ENCODE data around the gene MYOC. TPM values are rescaled to one million over a fixed set of nuclear protein-coding genes. Genes with fewer than 3 reads are reported as not detected.

MYOC gene
- total RNA-seq, 1 donor from 2014 or later = not detected

DNA sequence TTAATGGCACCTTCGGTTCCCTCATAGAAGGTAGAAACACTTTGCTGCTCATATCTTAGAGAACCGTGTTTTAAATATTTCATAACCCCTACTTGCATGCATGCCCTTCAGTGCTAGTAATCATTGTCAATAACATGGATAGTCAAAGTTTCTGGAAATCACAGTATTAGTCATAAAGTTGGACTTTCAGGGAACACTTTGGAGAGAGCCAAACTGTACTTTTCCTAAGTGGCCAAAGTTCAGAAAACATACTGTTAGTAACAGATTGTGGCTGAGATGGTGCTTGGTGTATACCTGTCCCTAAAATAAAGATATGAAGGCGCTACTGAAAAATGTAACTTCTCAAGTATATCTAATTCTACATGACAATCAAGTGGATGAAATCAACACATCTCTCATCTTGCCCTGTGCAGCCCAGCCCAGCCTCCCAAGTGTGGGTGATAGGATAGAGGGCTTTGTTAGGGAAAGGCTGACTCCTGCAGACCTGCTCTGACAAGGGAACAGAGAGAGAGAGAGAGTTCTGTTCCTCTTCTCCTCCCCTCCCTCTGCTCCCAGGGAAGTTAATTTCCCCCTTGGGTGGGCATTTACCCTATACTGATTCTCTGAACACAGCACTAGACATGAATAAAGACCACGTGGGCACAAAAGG, 14.4 kb downstream of the MYOC start:
- TF ChIP-seq, protein P1, sequence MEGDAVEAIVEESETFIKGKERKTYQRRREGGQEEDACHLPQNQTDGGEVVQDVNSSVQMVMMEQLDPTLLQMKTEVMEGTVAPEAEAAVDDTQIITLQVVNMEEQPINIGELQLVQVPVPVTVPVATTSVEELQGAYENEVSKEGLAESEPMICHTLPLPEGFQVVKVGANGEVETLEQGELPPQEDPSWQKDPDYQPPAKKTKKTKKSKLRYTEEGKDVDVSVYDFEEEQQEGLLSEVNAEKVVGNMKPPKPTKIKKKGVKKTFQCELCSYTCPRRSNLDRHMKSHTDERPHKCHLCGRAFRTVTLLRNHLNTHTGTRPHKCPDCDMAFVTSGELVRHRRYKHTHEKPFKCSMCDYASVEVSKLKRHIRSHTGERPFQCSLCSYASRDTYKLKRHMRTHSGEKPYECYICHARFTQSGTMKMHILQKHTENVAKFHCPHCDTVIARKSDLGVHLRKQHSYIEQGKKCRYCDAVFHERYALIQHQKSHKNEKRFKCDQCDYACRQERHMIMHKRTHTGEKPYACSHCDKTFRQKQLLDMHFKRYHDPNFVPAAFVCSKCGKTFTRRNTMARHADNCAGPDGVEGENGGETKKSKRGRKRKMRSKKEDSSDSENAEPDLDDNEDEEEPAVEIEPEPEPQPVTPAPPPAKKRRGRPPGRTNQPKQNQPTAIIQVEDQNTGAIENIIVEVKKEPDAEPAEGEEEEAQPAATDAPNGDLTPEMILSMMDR (conservative IDR thresholded peaks at IDR 0.05) = no peak

DNA sequence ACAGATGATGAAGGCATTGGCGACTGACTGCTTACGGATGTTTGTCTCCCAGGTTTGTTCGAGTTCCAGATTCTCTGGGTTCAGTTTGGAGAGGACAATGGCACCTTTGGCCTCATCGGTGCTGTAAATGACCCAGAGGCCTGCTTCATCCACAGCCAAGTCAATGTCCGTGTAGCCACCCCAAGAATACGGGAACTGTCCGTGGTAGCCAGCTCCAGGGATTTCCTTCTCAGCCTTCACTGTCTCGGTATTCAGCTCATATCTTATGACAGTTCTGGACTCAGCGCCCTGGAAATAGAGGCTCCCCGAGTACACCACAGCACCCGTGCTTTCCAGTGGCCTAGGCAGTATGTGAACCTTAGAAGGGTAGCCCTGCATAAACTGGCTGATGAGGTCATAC, 16.3 kb downstream of the MYOC start:
- no peaks in the 10 kb centered on the region for H3K9me3 Mint-ChIP-seq
- H3K27ac Mint-ChIP-seq = no peak overlapping the region
- H3K4me3 Mint-ChIP-seq = no peak overlapping the region
- TF ChIP-seq, protein P1 (conservative IDR thresholded peaks at IDR 0.05) = no peak
- H3K36me3 Mint-ChIP-seq = no peaks in the 10 kb centered on the region
- peaks cover 7% of the 10 kb centered on the region for H3K27me3 Mint-ChIP-seq
- DNase-seq (ENCODE audit: extremely low spot score, unreplicated experiment) = no peak
- H3K4me1 Mint-ChIP-seq (ENCODE audit: unreplicated experiment) = no peaks in the 10 kb centered on the region

More for the DNA sequence above, 14.4 kb downstream of the MYOC start:
- H3K4me3 Mint-ChIP-seq = no peak overlapping the region
- H3K27ac Mint-ChIP-seq = no peak overlapping the region
- H3K4me1 Mint-ChIP-seq (ENCODE audit: unreplicated experiment) = peaks cover 6% of the 10 kb centered on the region
- no peak for DNase-seq (ENCODE audit: extremely low spot score, unreplicated experiment)
- H3K27me3 Mint-ChIP-seq = peaks cover 5% of the 10 kb centered on the region
- no peaks in the 10 kb centered on the region for H3K9me3 Mint-ChIP-seq
- H3K36me3 Mint-ChIP-seq = no peaks in the 10 kb centered on the region

DNA sequence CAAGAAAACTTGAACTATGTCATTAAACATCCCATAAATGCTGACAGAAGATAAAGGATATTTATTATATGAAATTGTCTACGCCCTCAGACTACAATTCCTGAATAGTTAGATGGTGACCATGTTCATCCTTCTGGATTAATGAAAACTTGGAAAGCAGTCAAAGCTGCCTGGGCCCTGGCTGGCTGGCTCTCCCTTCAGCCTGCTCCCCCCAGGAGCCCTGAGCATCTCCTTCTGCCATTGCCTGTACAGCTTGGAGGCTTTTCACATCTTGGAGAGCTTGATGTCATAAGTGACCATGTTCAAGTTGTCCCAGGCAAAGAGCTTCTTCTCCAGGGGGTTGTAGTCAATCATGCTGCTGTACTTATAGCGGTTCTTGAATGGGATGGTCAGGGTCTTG, 16.8 kb downstream of the MYOC start:
- Mint-ChIP-seq H3K4me3 (no peak overlapping the region), H3K36me3 (no peaks in the 10 kb centered on the region), H3K9me3 (no peaks in the 10 kb centered on the region), H3K27ac (no peak overlapping the region), H3K4me1 (ENCODE audit: unreplicated experiment) (no peaks in the 10 kb centered on the region), H3K27me3 (peaks cover 7% of the 10 kb centered on the region)
- no peak for DNase-seq (ENCODE audit: extremely low spot score, unreplicated experiment)
- TF ChIP-seq, protein P1 (conservative IDR thresholded peaks at IDR 0.05) = no peak

DNA sequence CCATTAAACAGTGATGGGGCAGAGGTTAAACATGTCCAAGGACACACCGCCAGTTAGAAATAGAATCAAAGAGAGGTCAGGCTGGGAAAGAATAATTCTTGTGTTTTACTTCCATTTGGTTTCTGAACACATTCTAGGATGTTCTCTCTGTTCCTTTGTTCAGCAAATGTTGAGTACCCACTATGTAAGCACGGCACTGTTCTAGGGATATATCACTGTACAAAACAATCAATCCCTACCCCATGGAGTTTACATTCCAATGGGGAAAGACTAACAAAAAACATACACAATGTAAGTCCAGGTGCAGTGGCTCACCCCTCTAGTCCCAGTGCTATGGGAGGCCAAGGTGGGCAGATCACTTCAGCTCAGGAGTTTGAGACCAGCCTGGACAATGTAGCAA, 24.3 kb downstream of the MYOC start:
- no peak overlapping the region for H3K4me3 Mint-ChIP-seq
- H3K27me3 Mint-ChIP-seq = peaks cover 10% of the 10 kb centered on the region
- TF ChIP-seq, protein P1 (conservative IDR thresholded peaks at IDR 0.05) = no peak
- no peaks in the 10 kb centered on the region for H3K9me3 Mint-ChIP-seq
- DNase-seq (ENCODE audit: extremely low spot score, unreplicated experiment) = no peak
- H3K36me3 Mint-ChIP-seq = no peaks in the 10 kb centered on the region
- no peaks in the 10 kb centered on the region for H3K4me1 Mint-ChIP-seq (ENCODE audit: unreplicated experiment)
- no peak overlapping the region for H3K27ac Mint-ChIP-seq

DNA sequence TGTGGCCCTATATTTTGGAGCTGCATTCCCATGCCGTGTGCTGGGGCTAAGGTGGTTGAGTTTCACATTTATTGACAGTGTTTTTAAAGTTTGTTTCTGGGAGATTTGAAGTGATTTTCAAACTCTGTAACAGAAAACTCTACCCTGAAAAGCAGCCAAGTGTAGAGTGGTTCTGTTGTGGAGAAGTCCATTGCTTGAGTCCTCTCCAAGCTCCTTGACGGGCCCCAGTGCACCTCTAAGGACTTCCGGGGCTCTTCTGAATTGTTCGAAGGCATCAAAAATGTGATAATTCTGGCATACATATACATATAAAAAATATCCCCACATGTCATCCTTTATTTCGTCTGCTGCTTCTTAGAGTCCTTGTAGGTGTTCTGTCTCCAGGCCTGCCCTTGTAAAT, 25.5 kb downstream of the MYOC start:
- H3K9me3 Mint-ChIP-seq = no peaks in the 10 kb centered on the region
- H3K4me3 Mint-ChIP-seq = no peak overlapping the region
- no peak for DNase-seq (ENCODE audit: extremely low spot score, unreplicated experiment)
- H3K27me3 Mint-ChIP-seq = peaks cover 4% of the 10 kb centered on the region
- no peaks in the 10 kb centered on the region for H3K36me3 Mint-ChIP-seq
- no peak overlapping the region for H3K27ac Mint-ChIP-seq
- TF ChIP-seq, protein P1 (conservative IDR thresholded peaks at IDR 0.05) = no peak
- peaks cover 3% of the 10 kb centered on the region for H3K4me1 Mint-ChIP-seq (ENCODE audit: unreplicated experiment)
